Activated CD4-positive, alpha-beta T cell treated with anti-CD3 and anti-CD28 coated beads for 4 hours (primary cell): ENCODE data around the gene MVB12B.
A peak's percentile ranks its signal among the peaks of the same experiment; 100 is the strongest.
"Not testable (repeated sequence)": the region's sequence is repeated elsewhere in the genome, so short reads cannot be mapped to it uniquely, and the experiment has no call there.

Experiments used
- DNase-seq, 2 donors: peaks; one replicate each; pipeline ENCODE4 v3.0.0-alpha.2; 2020

The MVB12B gene

GRCh38 chr9:126457890-126458289, 131.3 kb downstream of the MVB12B start:
- DNase-seq = no peak

GRCh38 chr9:126459126-126459525, 132.5 kb downstream of the MVB12B start:
- no peak for DNase-seq

GRCh38 chr9:126459546-126459945, 132.9 kb downstream of the MVB12B start:
- DNase-seq = no peak

GRCh38 chr9:126459965-126460843, 133.6 kb downstream of the MVB12B start:
- no peak for DNase-seq

GRCh38 chr9:126461029-126461428, 134.4 kb downstream of the MVB12B start:
- DNase-seq = no peak

GRCh38 chr9:126461608-126462007, 135.0 kb downstream of the MVB12B start:
- DNase-seq = no peak

GRCh38 chr9:126462617-126463016, 136.0 kb downstream of the MVB12B start:
- DNase-seq = no peak

GRCh38 chr9:126463426-126463825, 136.8 kb downstream of the MVB12B start:
- no peak for DNase-seq

- no peak for DNase-seq
Observed at GRCh38 chr9:126464694-126465441, 138.2 kb downstream of the MVB12B start.

GRCh38 chr9:126465977-126466376, 139.3 kb downstream of the MVB12B start:
- DNase-seq = no peak

GRCh38 chr9:126468141-126468825, 141.7 kb downstream of the MVB12B start:
- DNase-seq = no peak

- DNase-seq = no peak
Observed at GRCh38 chr9:126470241-126470993, 143.8 kb downstream of the MVB12B start.

GRCh38 chr9:126471084-126471624, 144.5 kb downstream of the MVB12B start:
- DNase-seq = peak; percentile 52 to 59

- DNase-seq = no peak
Observed at GRCh38 chr9:126472198-126472947, 145.7 kb downstream of the MVB12B start.

GRCh38 chr9:126472948-126473298, 146.3 kb downstream of the MVB12B start:
- no peak for DNase-seq

GRCh38 chr9:126474206-126474765, 147.7 kb downstream of the MVB12B start:
- DNase-seq = no peak

GRCh38 chr9:126474786-126475485, 148.3 kb downstream of the MVB12B start:
- DNase-seq = no peak

GRCh38 chr9:126475933-126476555, 149.4 kb downstream of the MVB12B start:
- DNase-seq = no peak

- DNase-seq = not testable (repeated sequence)
Observed at GRCh38 chr9:126477432-126477831, 150.8 kb downstream of the MVB12B start.
